Nephron progenitor cell (in vitro differentiated cells): ENCODE results near the gene CCER1.
A peak's percentile ranks its signal among the peaks of the same experiment; 100 is the strongest.

Experiments used
- DNase-seq: peaks from one replicate; pipeline ENCODE4 v3.0.0; 2021
- H3K27ac Mint-ChIP-seq: 2 replicates; pipeline ENCODE4 v1.8.0; 2021; ENCODE audit warnings: mild to moderate bottlenecking, moderate library complexity, mixed read lengths
- H3K27me3 Mint-ChIP-seq: 2 replicates; pipeline ENCODE4 v1.8.0; 2021; ENCODE audit warnings: mild to moderate bottlenecking, low read depth, mixed read lengths; ENCODE audit not compliant: poor library complexity
- H3K36me3 Mint-ChIP-seq: 2 replicates; pipeline ENCODE4 v1.8.0; 2021; ENCODE audit warnings: low read depth, mixed read lengths
- H3K4me1 Mint-ChIP-seq: 2 replicates; pipeline ENCODE4 v1.8.0; 2021; ENCODE audit warnings: mixed read lengths
- H3K4me3 Mint-ChIP-seq: 2 replicates; pipeline ENCODE4 v1.8.0; 2021; ENCODE audit warnings: mild to moderate bottlenecking, moderate library complexity, mixed read lengths
- H3K9me3 Mint-ChIP-seq: 2 replicates; pipeline ENCODE4 v1.8.0; 2021; ENCODE audit warnings: mild to moderate bottlenecking, moderate library complexity, mixed read lengths
- TF ChIP-seq, protein P1 (sequence below): fragments of 200-600 bp; sonication (generic); IDR thresholded peaks from 2 replicates; pipeline ENCODE4 v1.5.0; 2021; ENCODE audit warnings: antibody characterized with exemption

Gene CCER1

DNA sequence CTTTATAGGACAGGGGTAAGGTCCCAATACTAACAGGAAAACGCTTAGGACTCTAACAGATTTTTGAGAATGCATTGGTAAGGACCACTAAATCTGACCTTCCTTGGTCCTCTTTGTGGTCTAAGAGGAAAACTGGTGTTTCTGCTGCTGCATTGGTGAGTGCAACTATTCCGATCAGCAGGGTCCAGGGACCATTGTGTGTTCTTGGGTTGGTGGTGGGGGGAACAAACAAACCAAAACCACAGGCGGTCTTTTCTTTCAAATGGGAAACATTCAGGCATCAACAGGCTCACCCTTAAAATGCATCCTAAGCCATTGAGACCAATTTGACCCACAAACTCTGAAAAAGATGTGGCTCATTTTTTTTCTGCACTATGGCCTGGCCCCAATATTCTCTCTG lies 29.1 kb upstream of the CCER1 start:
- Mint-ChIP-seq H3K4me3 (no peak overlapping the region), H3K36me3 (no peaks in the 10 kb centered on the region), H3K27ac (peak overlapping the region; percentile 41), H3K4me1 (peaks cover 9% of the 10 kb centered on the region), H3K27me3 (peaks cover 4% of the 10 kb centered on the region), H3K9me3 (peaks cover 8% of the 10 kb centered on the region)
- DNase-seq, result no peak
- TF ChIP-seq, protein P1, sequence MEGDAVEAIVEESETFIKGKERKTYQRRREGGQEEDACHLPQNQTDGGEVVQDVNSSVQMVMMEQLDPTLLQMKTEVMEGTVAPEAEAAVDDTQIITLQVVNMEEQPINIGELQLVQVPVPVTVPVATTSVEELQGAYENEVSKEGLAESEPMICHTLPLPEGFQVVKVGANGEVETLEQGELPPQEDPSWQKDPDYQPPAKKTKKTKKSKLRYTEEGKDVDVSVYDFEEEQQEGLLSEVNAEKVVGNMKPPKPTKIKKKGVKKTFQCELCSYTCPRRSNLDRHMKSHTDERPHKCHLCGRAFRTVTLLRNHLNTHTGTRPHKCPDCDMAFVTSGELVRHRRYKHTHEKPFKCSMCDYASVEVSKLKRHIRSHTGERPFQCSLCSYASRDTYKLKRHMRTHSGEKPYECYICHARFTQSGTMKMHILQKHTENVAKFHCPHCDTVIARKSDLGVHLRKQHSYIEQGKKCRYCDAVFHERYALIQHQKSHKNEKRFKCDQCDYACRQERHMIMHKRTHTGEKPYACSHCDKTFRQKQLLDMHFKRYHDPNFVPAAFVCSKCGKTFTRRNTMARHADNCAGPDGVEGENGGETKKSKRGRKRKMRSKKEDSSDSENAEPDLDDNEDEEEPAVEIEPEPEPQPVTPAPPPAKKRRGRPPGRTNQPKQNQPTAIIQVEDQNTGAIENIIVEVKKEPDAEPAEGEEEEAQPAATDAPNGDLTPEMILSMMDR, result no peak

DNA sequence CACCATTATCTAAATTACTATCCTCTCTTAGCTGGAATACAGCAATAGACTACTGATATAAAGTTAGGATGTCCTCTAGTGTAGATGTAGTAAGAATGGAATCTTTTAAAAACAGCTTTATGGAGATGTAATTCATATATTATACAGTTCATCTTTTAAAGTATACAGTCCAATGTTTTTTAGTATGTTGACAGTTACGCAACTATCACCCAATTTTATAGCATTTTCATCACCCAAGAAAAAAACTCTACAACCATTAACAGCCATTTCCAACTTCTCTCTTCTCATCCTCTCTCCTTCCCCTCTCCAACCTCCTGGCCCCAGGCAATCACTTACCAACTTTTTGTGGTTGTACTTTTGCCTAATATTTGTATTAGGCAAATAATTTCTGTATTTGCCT lies 27.2 kb upstream of the CCER1 start:
- H3K36me3 Mint-ChIP-seq, result no peaks in the 10 kb centered on the region
- H3K9me3 Mint-ChIP-seq, result peaks cover 6% of the 10 kb centered on the region

DNA sequence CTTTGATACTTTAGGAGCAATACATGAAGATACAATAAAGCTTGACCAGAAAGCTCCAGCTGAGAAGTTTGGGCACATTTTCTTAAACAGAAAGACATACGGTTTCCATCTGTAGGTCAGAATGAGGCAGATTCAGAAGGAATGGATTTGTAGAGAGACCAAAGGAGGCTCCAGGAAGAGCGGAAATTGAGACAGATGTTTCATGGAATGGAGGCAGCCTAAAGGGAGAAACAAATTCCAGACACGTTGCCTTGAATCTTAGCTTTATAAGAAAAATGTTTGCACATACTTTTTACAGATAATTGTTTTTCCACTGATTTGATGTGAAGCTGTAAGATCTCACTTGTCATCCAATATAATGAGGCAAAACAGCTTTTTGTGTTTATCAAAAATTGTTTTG lies 25.0 kb upstream of the CCER1 start:
- Mint-ChIP-seq H3K27ac (no peak overlapping the region), H3K4me1 (peaks cover 9% of the 10 kb centered on the region), H3K4me3 (no peak overlapping the region), H3K9me3 (no peaks in the 10 kb centered on the region), H3K27me3 (no peaks in the 10 kb centered on the region), H3K36me3 (no peaks in the 10 kb centered on the region)
- TF ChIP-seq, protein P1, result no peak
- DNase-seq, result no peak

More for the DNA sequence above, 27.2 kb upstream of the CCER1 start:
- Mint-ChIP-seq H3K4me1 (peaks cover 13% of the 10 kb centered on the region), H3K27me3 (peaks cover 3% of the 10 kb centered on the region), H3K27ac (no peak overlapping the region), H3K4me3 (no peak overlapping the region)
- no peak for DNase-seq
- TF ChIP-seq, protein P1, result no peak

DNA sequence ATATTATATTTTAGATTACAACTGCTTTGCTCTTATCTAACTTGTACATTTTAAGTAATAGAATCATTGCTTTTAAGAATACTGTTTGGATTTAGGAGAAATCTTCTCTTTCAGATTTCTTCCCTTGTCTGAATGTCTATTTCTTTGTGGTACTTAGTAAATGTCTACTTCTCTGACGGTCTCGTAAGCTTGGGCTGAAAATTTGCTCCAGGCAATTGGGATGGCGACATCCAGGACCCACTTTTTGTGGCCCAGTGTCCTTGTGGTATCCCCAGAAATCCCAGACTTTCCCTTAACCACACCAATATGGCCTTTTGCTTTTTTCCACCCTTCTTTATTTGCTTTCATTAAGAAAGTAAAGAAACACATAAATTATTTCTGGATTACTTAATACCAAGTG lies 24.0 kb upstream of the CCER1 start:
- H3K27ac Mint-ChIP-seq, result no peak overlapping the region
- H3K9me3 Mint-ChIP-seq, result no peaks in the 10 kb centered on the region
- no peak overlapping the region for H3K4me3 Mint-ChIP-seq
- H3K27me3 Mint-ChIP-seq, result no peaks in the 10 kb centered on the region
- H3K4me1 Mint-ChIP-seq, result peaks cover 8% of the 10 kb centered on the region
- no peak for DNase-seq
- TF ChIP-seq, protein P1, result no peak
- no peaks in the 10 kb centered on the region for H3K36me3 Mint-ChIP-seq

DNA sequence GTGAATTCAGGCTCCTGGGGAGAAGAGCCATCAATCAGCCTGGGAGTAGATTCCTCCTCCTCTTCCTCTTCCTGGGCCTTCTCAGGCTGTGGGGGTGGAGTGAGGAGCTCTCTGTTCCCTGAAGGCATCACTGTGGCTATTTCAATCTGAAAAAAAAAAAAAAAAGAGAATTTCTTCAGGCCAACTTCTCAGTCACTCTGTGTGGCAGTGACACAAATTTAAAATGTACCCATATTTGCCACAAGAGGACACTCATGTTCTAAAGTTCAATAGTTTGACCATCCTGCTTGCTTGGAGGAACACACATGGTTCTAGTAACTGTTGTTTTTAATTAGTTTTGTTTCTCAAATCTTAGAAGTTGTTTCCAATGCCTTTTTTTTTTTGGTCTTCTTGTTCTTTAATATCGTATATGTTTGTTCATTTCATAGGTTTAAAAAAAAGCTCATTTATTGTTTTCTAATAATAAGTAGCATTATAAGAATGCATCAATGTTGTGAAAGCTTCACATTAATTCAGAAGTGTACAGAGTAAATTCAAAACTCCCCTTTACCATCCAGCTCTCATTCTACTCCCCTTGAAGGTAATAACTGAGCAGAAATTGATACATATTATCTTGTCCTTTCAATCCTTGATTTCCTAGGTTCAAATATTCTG lies 23.3 kb upstream of the CCER1 start:
- no peak overlapping the region for H3K4me3 Mint-ChIP-seq
- H3K27me3 Mint-ChIP-seq, result no peaks in the 10 kb centered on the region
- peaks cover 4% of the 10 kb centered on the region for H3K4me1 Mint-ChIP-seq
- TF ChIP-seq, protein P1, result peak; percentile 64
- no peak overlapping the region for H3K27ac Mint-ChIP-seq
- H3K9me3 Mint-ChIP-seq, result no peaks in the 10 kb centered on the region
- no peaks in the 10 kb centered on the region for H3K36me3 Mint-ChIP-seq
- DNase-seq, result no peak

DNA sequence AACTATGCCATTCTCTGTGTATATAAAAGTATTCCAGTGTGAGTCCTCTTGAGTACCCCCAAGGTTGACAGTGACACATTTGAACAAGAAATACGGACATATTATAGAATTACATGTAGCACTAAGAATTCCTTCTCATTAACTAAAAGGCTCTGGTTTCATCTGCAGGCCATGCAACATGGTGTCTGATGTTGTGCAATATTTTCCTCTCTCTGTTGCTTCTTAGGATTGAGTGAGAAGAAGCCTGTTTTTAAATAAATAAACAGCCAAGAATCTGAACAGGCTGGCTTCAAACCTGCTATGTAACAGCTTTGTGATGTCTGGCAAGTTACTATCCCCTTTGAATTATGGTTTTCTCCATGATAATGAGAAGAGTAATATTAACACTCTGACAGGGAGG lies 22.2 kb upstream of the CCER1 start:
- H3K4me3 Mint-ChIP-seq, result no peak overlapping the region
- H3K36me3 Mint-ChIP-seq, result no peaks in the 10 kb centered on the region
- H3K4me1 Mint-ChIP-seq, result peaks cover 4% of the 10 kb centered on the region
- TF ChIP-seq, protein P1, result no peak
- no peaks in the 10 kb centered on the region for H3K27me3 Mint-ChIP-seq
- DNase-seq, result no peak
- no peaks in the 10 kb centered on the region for H3K9me3 Mint-ChIP-seq
- no peak overlapping the region for H3K27ac Mint-ChIP-seq
